OCI-LY1 (cell line): ENCODE measurements around the gene CORO2B.

Experiments used
- H2AFZ ChIP-seq: fragments of 200-600 bp; sonication (generic), shearing (Covaris generic); 2 replicates; pipeline ENCODE4 v1.6.0; 2014; ENCODE audit warnings: antibody characterized with exemption, mild to moderate bottlenecking, low read length
- H3F3A ChIP-seq: fragments of 200-600 bp; sonication (generic), shearing (Covaris generic); 2 replicates; pipeline ENCODE4 v1.6.0; 2014; ENCODE audit warnings: mild to moderate bottlenecking, antibody characterized with exemption, low read length, moderate library complexity; ENCODE audit not compliant: insufficient read depth
- H3K27ac ChIP-seq: fragments of 200-600 bp; sonication (generic); 2 replicates; pipeline ENCODE4 v1.5.1; 2014; ENCODE audit warnings: low read length, mixed run types, mild to moderate bottlenecking, low read depth; ENCODE audit not compliant: poor library complexity, severe bottlenecking
- H3K27me3 ChIP-seq: fragments of 200-600 bp; sonication (generic); 2 replicates; pipeline ENCODE4 v1.6.0; 2014; ENCODE audit warnings: antibody characterized with exemption, mild to moderate bottlenecking, low read length, moderate library complexity; ENCODE audit not compliant: insufficient read depth
- H3K36me3 ChIP-seq: fragments of 200-600 bp; sonication (generic); 2 replicates; pipeline ENCODE4 v1.6.1; 2014; ENCODE audit warnings: mild to moderate bottlenecking, antibody characterized with exemption, low read length, moderate library complexity, mixed read lengths; ENCODE audit not compliant: insufficient read depth
- H3K4me1 ChIP-seq: fragments of 200-600 bp; sonication (generic); 2 replicates; pipeline ENCODE4 v1.5.1; 2014; ENCODE audit warnings: mild to moderate bottlenecking, low read length, moderate library complexity; ENCODE audit not compliant: insufficient read depth, severe bottlenecking
- H3K4me2 ChIP-seq: fragments of 200-600 bp; sonication (generic), shearing (Covaris generic); 2 replicates; pipeline ENCODE4 v1.6.1; 2014; ENCODE audit warnings: low read length
- H3K4me3 ChIP-seq: fragments of 200-600 bp; sonication (generic); 2 replicates; pipeline ENCODE4 v1.5.1; 2014; ENCODE audit warnings: low read length, low read depth, mild to moderate bottlenecking, mixed read lengths; ENCODE audit not compliant: poor library complexity, severe bottlenecking
- H3K79me2 ChIP-seq: fragments of 200-600 bp; shearing (Covaris generic); 2 replicates; pipeline ENCODE4 v1.6.1; 2016; ENCODE audit warnings: mixed run types, low read length, mixed read lengths; ENCODE audit not compliant: insufficient read depth
- H3K9ac ChIP-seq: fragments of 200-600 bp; sonication (generic), shearing (Covaris generic); 2 replicates; pipeline ENCODE4 v1.6.1; 2014; ENCODE audit warnings: mild to moderate bottlenecking, low read length, mixed read lengths
- H3K9me2 ChIP-seq: fragments of 200-600 bp; sonication (generic), shearing (Covaris generic); 2 replicates; pipeline ENCODE4 v1.6.1; 2014; ENCODE audit warnings: low read depth, mild to moderate bottlenecking, low read length, mixed read lengths
- H3K9me3 ChIP-seq: fragments of 200-600 bp; shearing (Covaris generic); 2 replicates; pipeline ENCODE4 v1.6.1; 2014; ENCODE audit warnings: low read length, mixed read lengths
- H4K20me1 ChIP-seq: fragments of 200-600 bp; sonication (generic), shearing (Covaris generic); 2 replicates; pipeline ENCODE4 v1.6.0; 2016; ENCODE audit warnings: mild to moderate bottlenecking, low read length; ENCODE audit not compliant: insufficient read depth
- CTCF ChIP-seq: fragments of 200-600 bp; sonication (generic), shearing (Covaris generic); IDR thresholded peaks from 2 replicates; pipeline ENCODE4 v1.5.1; 2017; ENCODE audit warnings: mild to moderate bottlenecking, antibody characterized with exemption, low read length, moderate library complexity, mixed read lengths
- EZH2 ChIP-seq: fragments of 200-600 bp; sonication (generic), shearing (Covaris generic); IDR thresholded peaks from 2 replicates; pipeline ENCODE4 v1.8.0; 2017; ENCODE audit warnings: borderline replicate concordance, mixed run types, mild to moderate bottlenecking, antibody characterized with exemption, low read length, moderate library complexity, mixed read lengths

CORO2B gene

DNA sequence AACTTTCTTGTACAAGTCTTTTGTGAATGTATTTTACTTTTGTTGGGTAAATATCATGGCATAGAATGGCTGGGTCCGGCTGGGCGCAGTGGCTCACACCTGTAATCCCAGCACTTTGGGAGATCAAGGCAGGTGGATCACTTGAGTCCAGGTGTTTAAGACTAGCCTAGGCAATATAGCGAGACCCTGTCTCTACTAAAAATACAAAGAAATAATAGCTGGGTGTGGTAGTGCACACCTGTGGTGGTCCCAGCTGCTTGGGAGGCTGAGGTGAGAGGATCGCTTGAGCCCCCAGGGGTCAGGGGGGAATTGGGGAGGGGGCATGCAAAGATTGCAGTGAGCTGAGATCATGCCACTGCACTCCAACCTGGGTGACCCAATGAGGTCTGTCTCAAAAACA, 189.0 kb downstream of the CORO2B start:
- H3K9me2 ChIP-seq = no peaks in the 10 kb centered on the region
- no peak overlapping the region for H3K27ac ChIP-seq
- H3K4me3 ChIP-seq = no peak overlapping the region
- H3K27me3 ChIP-seq = 0 out of 2 replicates have a peak, but pooled peaks cover 3% of the 10 kb centered on the region
- no peaks in the 10 kb centered on the region for H3K79me2 ChIP-seq
- TF ChIP-seq EZH2 (no peak), CTCF (no peak)
- H3K4me2 ChIP-seq = no peak overlapping the region
- no peaks in the 10 kb centered on the region for H3F3A ChIP-seq
- H3K9me3 ChIP-seq = no peaks in the 10 kb centered on the region
- H2AFZ ChIP-seq = no peak overlapping the region
- no peak overlapping the region for H3K9ac ChIP-seq
- H3K36me3 ChIP-seq = no peaks in the 10 kb centered on the region
- no peaks in the 10 kb centered on the region for H3K4me1 ChIP-seq
- no peaks in the 10 kb centered on the region for H4K20me1 ChIP-seq

GRCh38 chr15:68768321-68768720, 189.5 kb downstream of the CORO2B start:
- no peak for TF ChIP-seq CTCF
- TF ChIP-seq EZH2 = no peak
- H3K4me3 ChIP-seq = no peak overlapping the region
- H3K9me3 ChIP-seq = no peaks in the 10 kb centered on the region
- H3K27me3 ChIP-seq = 0 out of 2 replicates have a peak, but pooled peaks cover 3% of the 10 kb centered on the region
- no peaks in the 10 kb centered on the region for H3K9me2 ChIP-seq
- H3F3A ChIP-seq = no peaks in the 10 kb centered on the region
- H3K4me1 ChIP-seq = no peaks in the 10 kb centered on the region
- H3K79me2 ChIP-seq = no peaks in the 10 kb centered on the region
- no peak overlapping the region for H2AFZ ChIP-seq
- no peaks in the 10 kb centered on the region for H3K36me3 ChIP-seq
- H3K27ac ChIP-seq = no peak overlapping the region
- H3K4me2 ChIP-seq = no peak overlapping the region
- no peak overlapping the region for H3K9ac ChIP-seq
- no peaks in the 10 kb centered on the region for H4K20me1 ChIP-seq

DNA sequence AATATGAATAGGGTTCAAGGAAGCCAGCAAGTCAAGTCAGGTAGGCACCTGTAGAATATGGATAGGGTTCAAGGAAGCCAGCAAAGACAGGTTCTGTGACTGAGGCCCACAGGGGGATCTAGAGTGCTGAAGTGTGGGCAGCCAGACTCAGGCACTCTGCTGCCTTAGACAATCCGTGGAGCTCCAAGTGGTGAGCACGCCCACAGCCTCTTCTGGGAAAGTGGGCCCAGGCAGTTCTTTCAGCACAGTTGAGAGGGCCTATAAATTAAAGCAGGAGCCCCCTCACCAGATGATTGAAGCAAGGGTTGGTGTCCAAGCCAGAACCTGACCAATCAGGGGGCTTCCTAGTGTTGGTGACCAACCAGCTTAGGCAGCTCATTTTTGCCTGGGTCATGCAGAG, 190.9 kb downstream of the CORO2B start:
- Histone ChIP-seq H2AFZ (no peak overlapping the region), H3K27ac (no peak overlapping the region), H3K9ac (no peak overlapping the region), H3K36me3 (no peaks in the 10 kb centered on the region), H3K4me3 (no peak overlapping the region), H3F3A (no peaks in the 10 kb centered on the region), H3K79me2 (no peaks in the 10 kb centered on the region), H3K9me3 (no peaks in the 10 kb centered on the region), H4K20me1 (no peaks in the 10 kb centered on the region), H3K4me2 (no peak overlapping the region), H3K27me3 (0 out of 2 replicates have a peak, but pooled peaks cover 3% of the 10 kb centered on the region), H3K4me1 (no peaks in the 10 kb centered on the region), H3K9me2 (no peaks in the 10 kb centered on the region)
- TF ChIP-seq CTCF (no peak), EZH2 (no peak)
